Endothelial cell of umbilical vein (primary cell): ENCODE results near the gene SYCP2. TPM values are rescaled to one million over a fixed set of nuclear protein-coding genes. Genes with fewer than 3 reads are reported as not detected.

Experiments
- BruUV-seq: library from RNA; stranded (reverse); fragments of 400-500 nt; replicated peaks from 2 replicates; lab custom pipeline; 2021; lab: Mats Ljungman, UMichigan
- CTCF ChIA-PET: fragments of 300-600, 350-600 bp; sonication (Branson Sonifier 250); formaldehyde crosslinking; loops from one replicate; lab custom pipeline; 2021; ENCODE audit warnings: antibody characterized with exemption, inconsistent platforms; lab: Charles Lee
- POLR2A ChIA-PET: fragments of 300-600, 350-600 bp; sonication (Branson Sonifier 250); formaldehyde crosslinking; loops from one replicate; lab custom pipeline; 2021; ENCODE audit warnings: antibody characterized with exemption, inconsistent platforms; lab: Charles Lee
- DNase-seq: peaks from one replicate; pipeline ENCODE4 v3.0.0-alpha.2; 2011; ENCODE audit warnings: low read depth, low spot score
- FAIRE-seq: peaks from 2 replicates; lab custom pipeline; 2011; peaks lifted over from hg19 to GRCh38; lab: Jason Lieb, UNC
- H2AFZ ChIP-seq: 2 replicates; pipeline ENCODE4 v1.6.0; 2012; ENCODE audit warnings: low read depth, low read length, control low read depth, inconsistent platforms
- H3K27ac ChIP-seq: 2 replicates; pipeline ENCODE4 v1.5.1; 2011; ENCODE audit warnings: low read depth, mild to moderate bottlenecking, control low read depth, low read length, moderate library complexity; ENCODE audit not compliant: insufficient read depth
- H3K27me3 ChIP-seq, 2 experiments: 2 replicates each; pipeline versions ENCODE4 v1.6.0 to v1.6.1; 2011; ENCODE audit warnings: low read length in 2 of 2, mixed read lengths in 1 of 2; ENCODE audit not compliant: control insufficient read depth in 2 of 2, insufficient read depth in 2 of 2
- H3K36me3 ChIP-seq, 2 experiments: 2 replicates in 1 of 2; 3 replicates in 1 of 2; pipeline ENCODE4 v1.5.1; 2011; ENCODE audit warnings: low read length in 2 of 2, mild to moderate bottlenecking in 1 of 2, moderate library complexity in 1 of 2; ENCODE audit not compliant: control insufficient read depth in 2 of 2, insufficient read depth in 2 of 2; ENCODE audit errors: extremely low read depth in 1 of 2
- H3K4me1 ChIP-seq: 3 replicates; pipeline ENCODE4 v1.5.1; 2011; ENCODE audit warnings: mild to moderate bottlenecking, low read length; ENCODE audit not compliant: control insufficient read depth, insufficient read depth; ENCODE audit errors: extremely low read depth
- H3K4me2 ChIP-seq: 2 replicates; pipeline ENCODE4 v1.6.1; 2011; ENCODE audit warnings: low read length, control low read depth, mixed read lengths; ENCODE audit not compliant: insufficient read depth
- H3K4me3 ChIP-seq, 3 experiments: fragments of 200-600 bp in 1 of 3; sonication (generic), shearing (Covaris generic) in 1 of 3; replicated peaks in 1 of 3; 2 replicates each; pipeline ENCODE4 v1.5.1; 2011 to 2016; ENCODE audit warnings: control low read depth in 3 of 3, low read length in 3 of 3, mild to moderate bottlenecking in 2 of 3, inconsistent platforms in 1 of 3, low read depth in 1 of 3, moderate library complexity in 1 of 3; ENCODE audit not compliant: insufficient read depth in 1 of 3
- H3K79me2 ChIP-seq: 2 replicates; pipeline ENCODE4 v1.6.0; 2012; ENCODE audit warnings: low read length, inconsistent platforms; ENCODE audit not compliant: control insufficient read depth, insufficient read depth
- H3K9ac ChIP-seq: replicated peaks from 2 replicates; pipeline ENCODE3; 2011; ENCODE audit warnings: low read length, control low read depth; ENCODE audit not compliant: insufficient read depth; ENCODE audit errors: extremely low read depth
- H3K9me1 ChIP-seq: replicated peaks from 3 replicates; pipeline ENCODE4 v1.6.0; 2011; ENCODE audit warnings: mild to moderate bottlenecking, low read length; ENCODE audit not compliant: control insufficient read depth, insufficient read depth; ENCODE audit errors: extremely low read depth
- H3K9me3 ChIP-seq: replicated peaks from 2 replicates; pipeline ENCODE4 v1.5.1; 2012; ENCODE audit warnings: low read length, inconsistent platforms; ENCODE audit not compliant: control insufficient read depth, insufficient read depth
- H4K20me1 ChIP-seq: replicated peaks from 2 replicates; pipeline ENCODE3; 2011; ENCODE audit warnings: mild to moderate bottlenecking, low read length; ENCODE audit not compliant: control insufficient read depth, insufficient read depth; ENCODE audit errors: extremely low read depth
- EZH2 ChIP-seq: IDR thresholded peaks from 2 replicates; pipeline ENCODE4 v1.6.1; 2012; ENCODE audit warnings: borderline replicate concordance, low read depth, mild to moderate bottlenecking, moderate library complexity, low read length, inconsistent platforms; ENCODE audit not compliant: severe bottlenecking
- FOS ChIP-seq: IDR thresholded peaks from 2 replicates; pipeline ENCODE4 v1.6.1; 2011; ENCODE audit warnings: mild to moderate bottlenecking, low read length, moderate library complexity, borderline replicate concordance; ENCODE audit not compliant: insufficient read depth
- GATA2 ChIP-seq: IDR thresholded peaks from 2 replicates; pipeline ENCODE4 v1.7.0; 2011; ENCODE audit warnings: low read depth, mild to moderate bottlenecking, moderate library complexity, mixed read lengths, low read length; ENCODE audit not compliant: insufficient read length, insufficient read depth
- JUN ChIP-seq: IDR thresholded peaks from 2 replicates; pipeline ENCODE4 v1.6.1; 2011; ENCODE audit warnings: borderline replicate concordance, low read depth; ENCODE audit not compliant: insufficient read length, insufficient read depth
- MYC ChIP-seq: IDR thresholded peaks from one replicate; pipeline ENCODE4 v1.6.1; 2011; ENCODE audit warnings: mild to moderate bottlenecking, low read depth, low read length
- POLR2A ChIP-seq: IDR thresholded peaks from 2 replicates; pipeline ENCODE4 v1.6.1; 2012; ENCODE audit warnings: low read depth, mild to moderate bottlenecking, control low read depth, low read length
- POLR2AphosphoS5 ChIP-seq: IDR thresholded peaks from 2 replicates; pipeline ENCODE4 v1.6.1; 2012; ENCODE audit warnings: low read depth, mild to moderate bottlenecking, control low read depth, low read length, moderate library complexity; ENCODE audit not compliant: insufficient read depth
- dilution Hi-C: fragments of 300-500 bp; cut with MboI; formaldehyde crosslinking; loops from one replicate; pipeline ENCODE4 v1.15.0; 2019; ENCODE audit warnings: low sequenced_read_pairs; ENCODE audit not compliant: extremely low pct_ligation_motif_present
- intact Hi-C: fragments of 100-400 bp; cut with micrococcal nuclease; formaldehyde crosslinking; loops from one replicate; pipeline ENCODE4 v1.10.0; 2022
- polyA plus RNA-seq, 4 experiments: library from polyadenylated mRNA; depleted of rRNA in 3 of 4; stranded (reverse) in 3 of 4; unstranded in 1 of 4; fragments of >200 nt; gene quantifications; 2 replicates each; pipeline versions ENCODE4 v1.2.1 to v1.2.3, GENCODE V29; 2011 to 2012; ENCODE audit warnings: missing spikeins in 1 of 4
- total RNA-seq: library from RNA; stranded (reverse); gene quantifications from 2 replicates; pipeline ENCODE4 v1.2.3, GENCODE V29; 2021
- TF ChIP-seq, protein P1 (sequence below): IDR thresholded peaks from 2 replicates; pipeline ENCODE4 v1.6.1; 2011; ENCODE audit not compliant: insufficient read depth, insufficient read length
- TF ChIP-seq, protein P2 (sequence below), 2 donors: IDR thresholded peaks; 1 replicate in 1 of 2; 2 replicates in 1 of 2; pipeline ENCODE4 v1.5.1; 2011; ENCODE audit warnings: low read length in 2 of 2, mild to moderate bottlenecking in 2 of 2, moderate library complexity in 2 of 2, control low read depth in 1 of 2, inconsistent platforms in 1 of 2, low read depth in 1 of 2; ENCODE audit not compliant: insufficient read depth in 1 of 2; ENCODE audit errors: extremely low read depth in 1 of 2

SYCP2 gene
- total and polyA plus RNA-seq, 2 donors (not counting 3 experiments of a cell fraction or from before 2014, with no cell fraction given) = 0.07 to 0.35 TPM

DNA sequence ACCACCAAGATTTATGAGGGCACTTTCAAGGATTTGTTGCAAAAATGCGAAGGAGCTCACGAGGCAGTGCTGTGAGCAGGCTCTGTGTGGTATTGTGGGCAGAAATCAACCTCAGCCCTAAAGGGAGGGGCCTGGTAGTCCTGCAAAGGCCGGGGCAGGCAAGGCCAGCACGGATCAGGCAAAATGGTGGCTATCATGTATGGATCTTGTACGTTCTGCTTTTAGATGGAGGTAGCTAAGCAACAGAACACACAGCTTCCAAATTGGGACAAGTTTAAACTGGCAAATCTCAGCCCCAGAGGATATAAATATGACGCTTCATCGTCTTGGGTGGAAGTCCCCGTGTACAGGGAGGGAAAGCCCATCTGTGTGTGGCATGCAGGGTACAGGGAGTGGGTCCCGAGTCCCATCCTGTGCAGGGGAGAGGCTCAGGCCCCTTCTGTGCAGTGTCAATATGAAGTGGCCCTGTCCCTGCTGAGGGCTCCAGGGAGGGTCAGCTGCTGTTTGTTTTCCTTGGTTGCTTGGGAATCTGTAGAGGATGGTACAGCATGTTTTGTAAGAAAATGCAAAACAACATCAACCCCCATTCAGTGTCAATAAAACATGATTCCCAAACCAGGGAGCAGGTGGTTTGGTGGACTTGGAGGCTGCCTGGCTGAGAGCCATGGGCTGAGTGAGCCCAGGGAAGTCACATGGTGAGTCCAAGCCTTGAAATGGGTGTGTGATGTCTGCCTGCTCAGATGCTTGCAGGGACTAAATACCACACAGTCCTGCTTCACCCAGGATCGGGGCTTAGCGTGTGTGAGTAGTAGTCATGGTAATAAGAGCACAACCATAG, 113.0 kb downstream of the SYCP2 start:
- H3K36me3 ChIP-seq = no peaks in the 10 kb centered on the region
- H3K79me2 ChIP-seq = no peaks in the 10 kb centered on the region
- intact Hi-C loops (no loop called here), dilution Hi-C loops (no loop called here)
- TF ChIP-seq POLR2A (no peak), FOS (no peak), MYC (no peak), POLR2AphosphoS5 (no peak), GATA2 (no peak), EZH2 (no peak), JUN (no peak)
- TF ChIP-seq, protein P1, sequence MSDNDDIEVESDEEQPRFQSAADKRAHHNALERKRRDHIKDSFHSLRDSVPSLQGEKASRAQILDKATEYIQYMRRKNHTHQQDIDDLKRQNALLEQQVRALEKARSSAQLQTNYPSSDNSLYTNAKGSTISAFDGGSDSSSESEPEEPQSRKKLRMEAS = no peak
- TF ChIP-seq, protein P2, sequence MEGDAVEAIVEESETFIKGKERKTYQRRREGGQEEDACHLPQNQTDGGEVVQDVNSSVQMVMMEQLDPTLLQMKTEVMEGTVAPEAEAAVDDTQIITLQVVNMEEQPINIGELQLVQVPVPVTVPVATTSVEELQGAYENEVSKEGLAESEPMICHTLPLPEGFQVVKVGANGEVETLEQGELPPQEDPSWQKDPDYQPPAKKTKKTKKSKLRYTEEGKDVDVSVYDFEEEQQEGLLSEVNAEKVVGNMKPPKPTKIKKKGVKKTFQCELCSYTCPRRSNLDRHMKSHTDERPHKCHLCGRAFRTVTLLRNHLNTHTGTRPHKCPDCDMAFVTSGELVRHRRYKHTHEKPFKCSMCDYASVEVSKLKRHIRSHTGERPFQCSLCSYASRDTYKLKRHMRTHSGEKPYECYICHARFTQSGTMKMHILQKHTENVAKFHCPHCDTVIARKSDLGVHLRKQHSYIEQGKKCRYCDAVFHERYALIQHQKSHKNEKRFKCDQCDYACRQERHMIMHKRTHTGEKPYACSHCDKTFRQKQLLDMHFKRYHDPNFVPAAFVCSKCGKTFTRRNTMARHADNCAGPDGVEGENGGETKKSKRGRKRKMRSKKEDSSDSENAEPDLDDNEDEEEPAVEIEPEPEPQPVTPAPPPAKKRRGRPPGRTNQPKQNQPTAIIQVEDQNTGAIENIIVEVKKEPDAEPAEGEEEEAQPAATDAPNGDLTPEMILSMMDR (IDR thresholded peaks at IDR 0.05; ENCODE audit: extremely low read depth in 1 of 2, insufficient read depth in 1 of 2, low read depth in 1 of 2, low read length in 2 of 2) = no peak
- no peaks in the 10 kb centered on the region for H3K9me3 ChIP-seq
- H3K9ac ChIP-seq = no peak overlapping the region
- no peak for DNase-seq
- no peak overlapping the region for H2AFZ ChIP-seq
- H3K27ac ChIP-seq = no peak overlapping the region
- no peak for FAIRE-seq
- no peak overlapping the region for H3K4me3 ChIP-seq
- ChIA-PET CTCF (no interaction called here), POLR2A (no interaction called here)
- H3K4me1 ChIP-seq = no peaks in the 10 kb centered on the region
- no peaks in the 10 kb centered on the region for H3K27me3 ChIP-seq
- H3K9me1 ChIP-seq = no peaks in the 10 kb centered on the region
- BruUV-seq = no TSS peak
- H3K4me2 ChIP-seq = no peak overlapping the region
- H4K20me1 ChIP-seq = no peaks in the 10 kb centered on the region
